Measurements from ENCODE around the gene IKZF2. TPM values are rescaled to one million over a fixed set of nuclear protein-coding genes. Genes with fewer than 3 reads are reported as not detected.
A peak's percentile ranks its signal among the peaks of the same experiment; 100 is the strongest.

IKZF2 gene
- total and polyA plus RNA-seq, 2 experiments from 2014 or later = 2.6 to 10.1 TPM

- no peak for TF ChIP-seq EZH2phosphoT487 (IDR thresholded peaks at IDR 0.05; ENCODE audit: unreplicated experiment)
Observed at GRCh38 chr2:213177679-213178078, 26.3 kb upstream of the IKZF2 start (continued).

- H3F3A ChIP-seq (replicated peaks; ENCODE audit: low read depth) = no peaks in the 10 kb centered on the region
- no peak overlapping the region for H3K4me3 Mint-ChIP-seq
- H3K27me3 Mint-ChIP-seq (ENCODE audit: insufficient read depth, low read depth, poor library complexity) = peaks cover 3% of the 10 kb centered on the region
- no peak overlapping the region for H3K27ac ChIP-seq (ENCODE audit: low read depth)
- no peaks in the 10 kb centered on the region for H3K36me3 ChIP-seq (ENCODE audit: insufficient read depth)
- peak overlapping the region; percentile 60; the same call in 1 of the 2 replicates for H2AFZ ChIP-seq
- no peaks in the 10 kb centered on the region for H3K9me3 Mint-ChIP-seq
- H3K9me2 ChIP-seq (ENCODE audit: insufficient read depth) = no peaks in the 10 kb centered on the region; the same call in 1 of the 2 replicates
- no peaks in the 10 kb centered on the region for H4K20me1 ChIP-seq (replicated peaks; ENCODE audit: insufficient read depth)
- H3K27ac Mint-ChIP-seq = no peak overlapping the region
- no peak for DNase-seq (ENCODE audit: low spot score)
- no peaks in the 10 kb centered on the region for H3K79me2 ChIP-seq (replicated peaks; ENCODE audit: insufficient read depth)
- H3K36me3 Mint-ChIP-seq (ENCODE audit: low read depth) = no peaks in the 10 kb centered on the region
- TF ChIP-seq REST (IDR thresholded peaks at IDR 0.05; ENCODE audit: unreplicated experiment) = no peak
- TF ChIP-seq EZH2phosphoT487 (IDR thresholded peaks at IDR 0.05; ENCODE audit: unreplicated experiment) = no peak
- TF ChIP-seq ZNF462 (CRISPR knock-in tag; IDR thresholded peaks at IDR 0.05) = no peak
- no peak for TF ChIP-seq ETS1 (IDR thresholded peaks at IDR 0.05)
- no peak for TF ChIP-seq EZH2 (IDR thresholded peaks at IDR 0.05; ENCODE audit: low read depth, unreplicated experiment)
- TF ChIP-seq CREB1 (CRISPR knock-in tag; IDR thresholded peaks at IDR 0.05; ENCODE audit: low read depth) = no peak
- no peak for TF ChIP-seq JUNB (IDR thresholded peaks at IDR 0.05; ENCODE audit: unreplicated experiment)
- TF ChIP-seq POLR2AphosphoS5 (IDR thresholded peaks at IDR 0.05; ENCODE audit: low read depth) = no peak
- H3K4me2 ChIP-seq = no peak overlapping the region
- ATAC-seq = no peak
- H3K4me1 Mint-ChIP-seq = no peaks in the 10 kb centered on the region
- peaks cover 5% of the 10 kb centered on the region; the same call in 1 of the 2 replicates for H3K4me1 ChIP-seq (ENCODE audit: insufficient read depth)
- no peak overlapping the region for H3K4me3 ChIP-seq
- no peaks in the 10 kb centered on the region for H3K27me3 ChIP-seq (ENCODE audit: insufficient read depth)
Observed at GRCh38 chr2:213175673-213176247, 24.3 kb upstream of the IKZF2 start.
